Tibial artery (tissue), 4 donors: ENCODE measurements around the gene MCAM.

Source experiments
- DNase-seq, 2 donors: peaks; one replicate each; pipeline ENCODE4 v3.0.0-alpha.2; 2019
- H3K27ac ChIP-seq, 2 donors: fragments of 200-600 bp; sonication (generic) in 1 of 2; 1 replicate in 1 of 2; 2 replicates in 1 of 2; pipeline ENCODE4 v1.5.1; 2018 to 2019; ENCODE audit warnings: mild to moderate bottlenecking in 1 of 2
- H3K27me3 ChIP-seq, 2 donors: fragments of 200-600 bp; sonication (generic) in 1 of 2; one replicate each; pipeline versions ENCODE4 v1.5.1 to v1.6.0; 2016 to 2019
- H3K36me3 ChIP-seq, 3 donors: fragments of 200-600 bp; sonication (generic) in 2 of 3; one replicate each; pipeline ENCODE4 v1.5.1; 2016 to 2019; ENCODE audit warnings: mild to moderate bottlenecking in 2 of 3
- H3K4me1 ChIP-seq, 4 donors: fragments of 200-600 bp; sonication (generic) in 2 of 4; 1 replicate in 3 of 4; 2 replicates in 1 of 4; pipeline ENCODE4 v1.5.1; 2016 to 2019
- H3K4me3 ChIP-seq, 2 donors: fragments of 200-600 bp; sonication (generic) in 1 of 2; 1 replicate in 1 of 2; 2 replicates in 1 of 2; pipeline ENCODE4 v1.5.1; 2018 to 2019; ENCODE audit warnings: mild to moderate bottlenecking in 2 of 2
- H3K9me3 ChIP-seq, 3 donors: fragments of 200-600 bp; sonication (generic) in 1 of 3; one replicate each; pipeline ENCODE4 v1.5.1; 2016 to 2019
- CTCF ChIP-seq, 2 experiments: fragments of 200-600 bp in 1 of 2; fragments of 450-650 bp in 1 of 2; IDR thresholded peaks; one replicate each; pipeline ENCODE4 v1.5.1; 2017 to 2019; ENCODE audit warnings: antibody characterized with exemption in 2 of 2, mild to moderate bottlenecking in 1 of 2, moderate library complexity in 1 of 2
- intact Hi-C: fragments of 100-400 bp; cut with DNase I; formaldehyde crosslinking; loops from one replicate; pipeline ENCODE4 v1.15.0; 2023; ENCODE audit warnings: low total_unique reads

Gene MCAM

GRCh38 chr11:119320776-119321524 lies 4.0 kb upstream of the MCAM start:
- peak overlapping the region; percentile 54 to 59 for H3K4me3 ChIP-seq
- peak; percentile 62 to 92 for DNase-seq
- TF ChIP-seq CTCF (IDR thresholded peaks at IDR 0.05) = no peak
- H3K27ac ChIP-seq = peak overlapping the region; percentile 99
- intact Hi-C loops = loop anchor here (10.0 kb wide), 1 partner anchor 216 kb away; the partner anchor contains the start of genes C2CD2L and DPAGT1
- no peaks in the 10 kb centered on the region for H3K9me3 ChIP-seq
- H3K36me3 ChIP-seq = peaks cover 0 to under 1% (median 0%) of the 10 kb centered on the region in 3 donors
- no peaks in the 10 kb centered on the region for H3K27me3 ChIP-seq
- H3K4me1 ChIP-seq = peaks cover 0 to 61% (median 53%) of the 10 kb centered on the region in 4 donors

- intact Hi-C loops = loop anchor here (10.0 kb wide), 1 partner anchor 216 kb away; the partner anchor contains the start of genes C2CD2L and DPAGT1
- peaks cover 0 to 67% (median 53%) of the 10 kb centered on the region in 4 donors for H3K4me1 ChIP-seq
- H3K27ac ChIP-seq = peak overlapping the region; percentile 99
- peaks cover 0 to 6% (median 4%) of the 10 kb centered on the region in 3 donors for H3K36me3 ChIP-seq
- peak in 1 of 2 donors; percentile 78 for DNase-seq
- H3K27me3 ChIP-seq = no peaks in the 10 kb centered on the region
- no peak for TF ChIP-seq CTCF (IDR thresholded peaks at IDR 0.05)
- no peaks in the 10 kb centered on the region for H3K9me3 ChIP-seq
- H3K4me3 ChIP-seq = peak overlapping the region; percentile 54 to 59
Observed at GRCh38 chr11:119320240-119320775, 3.4 kb upstream of the MCAM start.

- no peak for TF ChIP-seq CTCF (IDR thresholded peaks at IDR 0.05)
- peak in 1 of 2 donors; percentile 67 for DNase-seq
- H3K27me3 ChIP-seq = no peaks in the 10 kb centered on the region
- H3K9me3 ChIP-seq = no peaks in the 10 kb centered on the region
- intact Hi-C loops = loop anchor here (10.0 kb wide), 1 partner anchor 215 kb away; the partner anchor contains the start of genes C2CD2L and DPAGT1
- peak overlapping the region; percentile 54 to 97 for H3K4me3 ChIP-seq
- peak overlapping the region; percentile 99 for H3K27ac ChIP-seq
- H3K4me1 ChIP-seq = peaks cover 0 to 71% (median 54%) of the 10 kb centered on the region in 4 donors
- H3K36me3 ChIP-seq = peaks cover 3 to 12% (median 9%) of the 10 kb centered on the region in 3 donors
Observed at GRCh38 chr11:119319700-119320239, 2.8 kb upstream of the MCAM start.

- H3K27ac ChIP-seq = peak overlapping the region; percentile 99
- H3K4me3 ChIP-seq = peak overlapping the region; percentile 97 to 99
- TF ChIP-seq CTCF (IDR thresholded peaks at IDR 0.05) = no peak
- H3K27me3 ChIP-seq = no peaks in the 10 kb centered on the region
- peak in 1 of 2 donors; percentile 67 for DNase-seq
- no peaks in the 10 kb centered on the region for H3K9me3 ChIP-seq
- peaks cover 0 to 77% (median 59%) of the 10 kb centered on the region in 4 donors for H3K4me1 ChIP-seq
- intact Hi-C loops = no loop called here
- H3K36me3 ChIP-seq = peaks cover 8 to 17% (median 15%) of the 10 kb centered on the region in 3 donors
Observed at GRCh38 chr11:119319136-119319699, 2.3 kb upstream of the MCAM start.
